GM10847 (cell line): ENCODE data around the gene VPS26A.

ENCODE experiments used
- POLR2A ChIP-seq: IDR thresholded peaks from 2 replicates; pipeline ENCODE4 v1.6.1; 2011; ENCODE audit not compliant: insufficient read length; ENCODE audit errors: extremely low read depth

Gene VPS26A

DNA sequence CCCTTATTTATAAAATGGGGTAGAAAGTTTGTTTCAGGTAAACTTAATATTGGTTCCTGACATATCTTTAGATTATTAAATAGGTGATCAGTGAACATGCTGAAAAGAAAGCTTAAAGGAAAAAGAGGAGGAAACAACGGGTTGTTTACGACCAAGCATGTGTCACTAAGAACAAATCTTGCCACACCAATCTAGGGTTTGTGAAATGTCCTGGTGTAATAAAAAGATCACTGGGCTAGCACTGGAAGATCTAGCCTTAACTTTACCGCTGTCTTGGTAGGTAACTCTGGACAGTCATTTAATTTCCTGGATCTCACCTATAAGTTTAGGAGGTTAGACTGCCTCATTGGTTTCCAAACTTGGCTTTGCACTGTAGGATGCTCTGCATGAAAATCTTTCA is 19.0 kb downstream of the VPS26A start:
- TF ChIP-seq POLR2A, result no peak

DNA sequence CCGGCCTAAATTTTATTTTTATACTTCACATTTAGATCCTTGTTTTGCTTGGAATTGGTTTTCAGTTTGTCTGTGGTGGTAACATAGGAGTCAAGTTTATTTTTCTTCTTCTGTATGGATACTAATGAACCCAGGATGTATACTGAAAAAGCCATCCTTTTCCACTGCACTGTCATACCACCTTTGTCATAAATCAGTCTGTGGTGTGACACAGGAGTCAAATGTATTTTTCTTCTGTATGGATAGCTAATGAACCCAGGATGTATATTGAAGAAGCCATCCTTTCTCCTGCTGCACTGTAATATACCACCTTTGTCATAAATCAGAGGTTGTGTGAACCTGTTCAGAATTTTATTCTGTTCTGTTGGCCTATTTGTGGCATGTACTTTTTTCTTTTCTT is 21.4 kb downstream of the VPS26A start:
- TF ChIP-seq POLR2A, result no peak

DNA sequence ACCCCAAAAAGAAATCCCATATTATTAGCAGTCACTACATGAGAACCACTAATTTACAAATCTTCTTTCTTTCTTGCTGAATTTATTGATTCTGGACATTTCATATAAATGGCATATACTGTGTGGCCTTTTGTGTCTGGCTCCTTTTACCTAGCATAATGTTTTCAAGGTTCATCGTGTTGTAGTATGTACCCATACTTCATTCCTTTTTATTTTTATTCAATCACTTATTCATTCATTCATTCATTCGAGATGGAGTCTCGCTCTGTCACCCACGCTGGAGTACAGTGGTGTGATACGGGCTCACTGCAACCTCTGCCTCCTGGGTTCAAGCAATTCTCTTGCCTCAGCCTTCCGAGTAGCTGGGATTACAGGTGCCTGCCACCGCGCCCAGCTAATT is 21.9 kb downstream of the VPS26A start:
- no peak for TF ChIP-seq POLR2A

DNA sequence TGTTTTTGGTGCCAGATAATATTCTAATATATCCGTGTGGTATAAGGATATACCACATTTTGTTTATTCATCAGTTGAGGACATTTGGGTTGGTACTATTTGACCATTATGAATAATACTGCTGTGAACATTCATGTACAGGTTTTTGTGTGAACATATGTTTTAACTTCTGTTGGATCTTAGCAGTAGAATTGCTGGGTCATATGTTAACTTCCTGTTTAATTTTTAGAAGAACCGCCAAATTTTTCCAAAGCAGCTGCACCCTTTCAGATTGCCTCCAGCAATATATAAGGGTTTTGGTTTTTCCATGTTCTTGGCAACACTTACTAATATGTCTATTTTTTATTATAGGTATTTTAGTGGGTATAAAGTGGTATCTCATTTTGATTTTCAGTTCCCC is 22.8 kb downstream of the VPS26A start:
- no peak for TF ChIP-seq POLR2A

DNA sequence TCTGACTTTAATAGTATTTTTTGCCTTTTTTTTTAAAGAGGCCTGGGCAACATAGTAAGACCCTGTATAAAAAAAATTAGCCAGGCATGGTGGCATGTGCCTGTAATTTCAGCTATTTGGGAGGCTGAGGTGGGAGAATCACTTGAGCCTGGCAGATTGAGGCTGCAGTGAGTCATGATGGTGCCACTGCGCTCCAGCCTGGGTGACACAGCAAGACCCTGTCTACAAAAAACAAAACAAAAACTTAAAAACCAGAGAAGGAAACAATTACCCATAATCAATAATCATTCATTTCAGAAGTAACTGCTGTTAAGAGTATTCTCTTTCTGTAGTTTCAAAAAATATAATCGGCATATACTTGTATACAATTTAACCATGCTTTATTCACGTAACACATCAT is 28.0 kb downstream of the VPS26A start:
- no peak for TF ChIP-seq POLR2A

DNA sequence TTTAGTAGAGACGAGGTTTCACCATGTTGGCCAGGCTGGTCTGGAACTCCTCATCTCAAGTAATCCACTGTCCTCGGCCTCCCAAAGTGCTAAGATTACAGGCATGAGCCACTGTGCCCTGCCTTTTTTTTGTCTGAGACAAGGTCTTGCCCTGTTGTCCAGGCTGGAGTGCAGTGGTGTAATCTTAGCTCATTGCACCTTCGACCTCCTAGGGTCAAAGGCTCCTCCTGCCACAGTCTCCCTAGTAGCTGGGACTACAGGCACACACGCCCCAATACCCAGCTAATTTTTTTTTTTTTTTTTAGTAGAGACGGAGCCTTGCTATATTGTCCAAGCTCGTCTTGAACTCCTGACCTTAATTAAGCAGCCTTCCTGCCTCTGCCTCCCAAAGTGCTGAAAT is 29.2 kb downstream of the VPS26A start:
- no peak for TF ChIP-seq POLR2A

DNA sequence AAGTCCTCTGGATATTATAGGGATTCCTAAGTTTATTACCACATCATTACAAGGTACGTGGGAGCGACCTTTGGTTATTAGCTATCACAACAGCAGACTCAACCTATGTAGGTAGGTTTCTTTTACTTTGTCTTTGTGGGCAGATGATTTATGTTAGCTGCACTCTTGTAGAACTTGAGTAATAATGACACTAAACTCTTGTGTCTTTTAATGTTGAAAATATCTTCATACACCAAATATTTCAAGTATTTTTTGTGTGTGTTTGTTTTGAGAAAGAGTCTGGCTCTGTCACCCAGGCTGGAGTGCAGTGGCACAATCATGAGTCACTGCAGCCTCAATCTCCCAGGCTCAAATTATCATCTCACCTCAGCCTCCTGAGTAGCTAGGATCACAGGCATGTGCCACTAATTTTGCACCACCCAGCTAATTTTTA is 36.8 kb downstream of the VPS26A start:
- TF ChIP-seq POLR2A, result no peak

DNA sequence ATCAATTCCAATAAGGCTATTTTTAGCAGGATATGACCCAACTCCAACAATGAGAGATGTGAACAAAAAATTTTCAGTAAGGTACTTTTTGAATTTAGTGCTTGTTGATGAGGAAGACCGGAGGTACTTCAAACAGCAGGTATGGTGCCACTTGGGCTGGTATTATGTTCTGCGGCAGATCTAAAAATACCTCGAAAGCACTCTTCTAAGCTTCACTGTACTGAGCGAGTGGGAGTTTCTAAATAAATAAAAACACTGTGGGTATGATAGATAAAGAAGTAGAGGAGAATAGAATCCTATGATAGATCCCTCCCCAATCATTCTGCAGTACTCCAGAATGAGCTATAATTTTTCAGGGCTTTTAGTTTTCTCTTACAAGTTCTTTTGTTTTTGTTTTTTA is 44.5 kb downstream of the VPS26A start:
- no peak for TF ChIP-seq POLR2A

DNA sequence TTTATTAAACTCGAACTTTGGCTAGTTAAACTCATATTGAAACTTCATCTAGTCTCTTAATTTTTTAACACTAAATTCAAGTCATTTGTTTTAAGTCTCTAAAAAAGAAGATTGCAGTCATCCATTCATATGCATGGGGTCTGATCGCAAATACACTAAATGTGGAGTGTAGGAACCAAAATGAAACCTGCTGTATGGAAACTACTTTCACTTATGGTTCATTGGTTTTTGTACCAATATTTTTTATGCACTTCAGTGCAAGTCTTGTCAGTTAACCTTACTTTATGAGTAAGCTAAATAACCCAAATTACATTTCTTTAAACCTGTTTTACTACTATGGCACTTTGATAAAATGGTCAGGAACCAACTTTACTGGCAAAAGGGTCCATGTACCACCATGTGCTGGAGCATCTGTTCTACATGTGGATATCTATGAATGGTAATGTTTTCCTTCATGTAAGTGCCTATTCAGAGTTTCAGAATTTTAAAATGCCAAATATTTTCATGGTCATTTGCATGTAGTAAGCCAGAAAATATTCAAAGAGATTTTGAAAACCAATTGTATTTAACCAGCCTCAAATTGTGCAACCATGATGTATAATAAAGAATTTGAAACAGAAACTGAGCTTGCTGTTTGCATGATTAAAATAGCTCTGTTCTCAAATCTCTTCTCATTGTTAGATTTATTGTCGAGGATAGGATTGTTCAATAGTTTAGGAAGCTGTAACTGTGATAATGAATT is 48.4 kb downstream of the VPS26A start:
- TF ChIP-seq POLR2A, result no peak

DNA sequence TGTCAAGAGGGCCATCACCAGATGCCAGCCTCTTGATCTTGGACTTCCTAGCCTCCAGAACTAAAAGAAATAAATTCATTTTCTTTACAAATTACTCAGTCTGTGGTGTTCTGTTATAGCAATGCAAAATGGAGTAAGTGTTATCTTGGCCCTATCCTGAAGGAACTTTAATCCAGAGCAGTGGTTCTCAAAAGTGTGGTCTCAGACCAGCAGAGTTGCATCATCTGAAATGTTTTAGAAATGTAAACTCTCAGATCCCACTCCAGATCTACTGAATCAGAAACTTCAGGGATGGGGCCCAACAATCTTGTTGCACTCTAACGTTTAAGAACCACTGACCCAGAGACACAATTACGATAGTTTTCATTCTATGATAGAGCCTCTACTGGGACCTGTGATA is 52.8 kb downstream of the VPS26A start:
- no peak for TF ChIP-seq POLR2A

DNA sequence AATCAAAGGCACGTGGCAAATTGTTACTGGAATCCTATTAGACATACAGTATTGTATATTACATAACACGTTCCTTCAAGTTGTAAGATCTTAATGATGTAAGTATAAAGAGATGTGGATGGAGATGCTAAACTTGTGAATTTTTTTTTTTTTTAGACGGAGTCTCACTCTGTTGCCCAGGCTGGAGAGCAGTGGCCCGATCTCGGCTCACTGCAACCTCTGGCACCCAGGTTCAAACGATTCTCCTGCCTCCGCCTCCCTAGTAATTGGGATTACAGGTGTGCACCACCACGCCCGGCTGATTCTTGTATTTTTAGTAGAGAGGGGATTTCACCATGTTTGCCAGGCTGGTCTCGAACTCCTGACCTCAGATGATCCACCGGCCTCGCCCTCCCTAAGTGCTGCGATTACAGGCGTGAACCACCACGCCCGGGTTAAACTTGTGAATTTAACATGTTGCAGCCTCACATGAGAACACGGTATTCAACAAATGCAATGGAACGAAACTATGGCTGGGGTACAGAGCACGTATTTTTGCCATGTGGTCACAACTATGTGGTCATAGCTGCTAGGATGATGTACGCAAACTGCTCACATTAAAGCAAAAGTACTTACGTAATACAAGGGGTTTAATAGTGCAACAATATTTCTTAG is 55.2 kb downstream of the VPS26A start:
- TF ChIP-seq POLR2A, result no peak

DNA sequence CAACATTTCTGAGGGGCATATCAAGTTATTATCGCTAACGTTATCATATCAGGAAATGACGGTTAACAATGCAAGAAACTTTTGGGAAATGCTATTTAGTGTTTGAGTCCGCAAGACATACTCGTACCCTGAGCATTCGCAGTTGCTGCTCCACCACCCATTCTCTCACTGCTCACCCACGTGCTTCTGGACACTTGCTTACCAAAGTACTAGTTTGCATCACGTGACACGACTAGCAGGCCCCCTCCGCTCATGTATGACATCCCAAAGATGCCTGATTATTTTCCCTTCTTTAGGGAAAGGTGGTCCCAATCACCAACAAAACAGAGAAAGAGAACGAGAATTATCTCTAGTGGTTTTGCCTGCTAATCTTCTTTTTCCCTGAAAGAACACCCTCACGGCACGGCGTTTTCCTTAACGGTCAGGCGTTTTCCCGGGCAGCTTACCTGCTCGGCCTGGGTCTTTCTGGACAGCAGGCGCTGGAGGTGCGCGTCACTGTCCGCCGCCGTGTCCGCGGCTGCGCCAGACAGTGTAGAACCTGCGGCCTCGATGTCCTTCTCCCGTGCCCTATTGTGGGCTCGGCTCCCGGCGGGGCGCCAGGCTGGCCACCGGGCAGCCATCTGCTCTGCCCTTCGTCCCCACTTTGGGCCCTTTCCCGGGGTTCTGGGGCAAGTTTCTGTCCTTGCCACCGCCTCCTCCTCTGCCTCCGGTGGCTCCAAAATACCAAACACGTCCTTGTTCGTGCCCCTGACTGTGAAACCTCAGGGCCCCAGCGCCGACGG is 56.0 kb downstream of the VPS26A start, which contains the start of gene SUPV3L1:
TSS of gene SUPV3L1 (plus strand) at position 492 of the 782 bp plus-strand sequence. CDS start at position 550, 58 bp downstream.
- TF ChIP-seq POLR2A, result peak; percentile 38

DNA sequence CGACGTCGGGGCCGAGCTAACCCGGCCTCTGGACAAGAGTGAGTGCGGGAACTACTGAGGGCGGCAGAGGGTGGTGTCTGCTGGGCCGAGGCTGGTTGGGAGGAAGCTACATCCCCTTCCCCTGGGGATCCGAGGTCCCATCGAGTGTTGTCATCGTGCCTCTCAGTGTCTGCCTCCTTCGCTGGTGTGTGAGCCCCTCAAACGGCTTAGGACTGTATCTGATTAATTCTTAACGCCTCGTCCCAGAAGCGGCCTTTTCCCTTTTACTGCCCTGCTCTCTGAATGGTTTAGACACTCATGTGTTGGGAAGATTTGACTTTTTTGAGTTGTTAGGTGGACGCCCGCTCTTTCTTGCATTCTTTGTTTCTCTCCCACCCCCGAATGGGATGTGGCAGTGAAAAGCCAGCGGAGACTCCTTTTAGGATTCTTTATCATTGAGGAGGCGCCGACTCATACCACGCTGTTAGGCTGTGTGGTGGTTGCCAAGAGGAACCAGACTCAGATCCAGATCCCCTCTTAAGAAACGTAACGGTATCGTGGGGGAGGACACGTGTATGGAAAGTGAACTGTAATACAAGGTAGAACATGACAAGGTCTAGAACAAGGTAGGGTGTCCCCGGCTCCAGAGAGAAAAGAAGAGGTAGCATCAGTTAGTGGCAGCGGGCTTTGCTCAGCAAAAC is 56.7 kb downstream of the VPS26A start:
- no peak for TF ChIP-seq POLR2A

DNA sequence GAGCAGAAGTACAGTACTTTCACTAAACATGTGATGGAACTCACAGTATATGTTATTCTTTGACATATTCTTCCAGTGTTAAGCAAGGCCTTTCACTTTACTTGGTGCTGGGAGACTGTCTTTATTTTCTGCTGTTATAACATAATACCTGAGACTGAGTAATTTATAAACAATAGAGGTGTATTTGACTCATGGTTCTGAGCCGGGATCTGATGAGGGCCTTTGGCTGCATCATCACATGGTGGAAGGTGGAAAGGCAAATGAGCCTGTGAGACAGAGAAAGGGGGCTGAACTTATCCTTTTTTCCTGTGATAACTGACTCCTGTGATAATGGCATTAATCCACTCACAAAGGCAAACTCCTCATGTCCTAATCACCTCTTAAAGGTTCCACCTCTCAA is 57.5 kb downstream of the VPS26A start:
- TF ChIP-seq POLR2A, result no peak

DNA sequence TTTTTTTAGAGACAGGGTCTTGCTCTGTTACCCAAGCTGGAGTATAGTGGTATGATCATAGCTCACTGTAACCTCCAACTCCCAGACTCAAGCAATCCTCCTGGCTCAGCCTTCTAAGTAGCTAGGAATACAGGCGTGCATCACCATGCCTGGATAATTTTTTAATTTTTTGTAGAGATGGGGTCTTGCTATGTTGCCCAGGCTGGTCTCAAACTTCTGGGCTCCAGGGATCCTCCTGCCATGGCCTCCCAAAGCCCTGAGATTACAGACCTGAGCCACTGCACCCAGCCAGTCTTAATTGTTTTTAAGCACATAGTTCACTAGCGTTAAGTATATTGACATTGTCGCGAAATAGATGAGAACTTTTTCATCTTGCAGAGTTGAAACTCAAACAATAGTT is 58.0 kb downstream of the VPS26A start:
- TF ChIP-seq POLR2A, result no peak
